Measurements from ENCODE around the gene ZNF581. TPM values are rescaled to one million over a fixed set of nuclear protein-coding genes. Genes with fewer than 3 reads are reported as not detected.

Gene ZNF581
- total and polyA plus RNA-seq, 9 donors = 11.2 to 40.2 (median 34.0) TPM

DNA sequence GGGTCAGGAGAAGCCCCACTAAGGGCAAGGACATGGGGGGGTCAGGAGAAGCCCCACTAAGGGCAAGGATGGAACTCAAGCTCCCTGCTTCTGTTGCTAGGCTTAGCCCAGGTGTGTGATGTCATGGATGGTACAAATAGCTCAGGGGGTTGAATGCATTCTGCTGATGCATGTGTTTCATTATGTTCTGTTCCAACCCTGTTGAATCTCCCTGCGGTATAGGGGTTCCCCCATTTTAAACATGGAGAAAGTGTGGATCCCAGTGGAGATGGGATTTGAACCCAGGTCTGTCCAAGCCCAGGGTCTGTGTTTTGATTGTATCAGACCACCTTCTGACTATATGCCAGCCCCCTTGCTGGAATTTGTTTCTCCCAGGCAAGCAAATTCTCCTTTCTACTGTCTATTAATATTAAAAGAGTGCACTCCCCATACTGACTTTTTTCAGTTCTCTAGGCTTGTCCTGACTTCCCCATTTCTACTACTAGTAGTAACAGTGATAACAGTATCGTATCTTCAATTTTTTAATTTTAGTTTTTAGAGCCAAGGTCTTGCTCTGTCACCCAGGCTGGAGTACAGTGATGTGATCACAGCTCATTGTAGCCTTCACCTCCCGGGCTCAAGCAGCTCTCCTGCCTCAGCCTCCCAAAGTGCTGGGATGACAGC lies 31.3 kb upstream of the ZNF581 start:
- no peaks in the 10 kb centered on the region for H3K36me3 ChIP-seq
- WGBS, 3 donors = 68 to 80% (median 76%) methylated on average over 3 of the region's 3 CpGs
- no peaks in the 10 kb centered on the region for H3K9me3 ChIP-seq
- H3K4me3 ChIP-seq = no peak overlapping the region
- no peak overlapping the region for H3K27ac ChIP-seq
- intact Hi-C loops (cut with DNase I) = no loop called here
- DNase-seq = no peak
- TF ChIP-seq POLR2A (IDR thresholded peaks at IDR 0.05) (no peak), EP300 (IDR thresholded peaks at IDR 0.05) (no peak)
- TF ChIP-seq, protein P1, sequence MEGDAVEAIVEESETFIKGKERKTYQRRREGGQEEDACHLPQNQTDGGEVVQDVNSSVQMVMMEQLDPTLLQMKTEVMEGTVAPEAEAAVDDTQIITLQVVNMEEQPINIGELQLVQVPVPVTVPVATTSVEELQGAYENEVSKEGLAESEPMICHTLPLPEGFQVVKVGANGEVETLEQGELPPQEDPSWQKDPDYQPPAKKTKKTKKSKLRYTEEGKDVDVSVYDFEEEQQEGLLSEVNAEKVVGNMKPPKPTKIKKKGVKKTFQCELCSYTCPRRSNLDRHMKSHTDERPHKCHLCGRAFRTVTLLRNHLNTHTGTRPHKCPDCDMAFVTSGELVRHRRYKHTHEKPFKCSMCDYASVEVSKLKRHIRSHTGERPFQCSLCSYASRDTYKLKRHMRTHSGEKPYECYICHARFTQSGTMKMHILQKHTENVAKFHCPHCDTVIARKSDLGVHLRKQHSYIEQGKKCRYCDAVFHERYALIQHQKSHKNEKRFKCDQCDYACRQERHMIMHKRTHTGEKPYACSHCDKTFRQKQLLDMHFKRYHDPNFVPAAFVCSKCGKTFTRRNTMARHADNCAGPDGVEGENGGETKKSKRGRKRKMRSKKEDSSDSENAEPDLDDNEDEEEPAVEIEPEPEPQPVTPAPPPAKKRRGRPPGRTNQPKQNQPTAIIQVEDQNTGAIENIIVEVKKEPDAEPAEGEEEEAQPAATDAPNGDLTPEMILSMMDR (IDR thresholded peaks at IDR 0.05) = no peak
- H3K27me3 ChIP-seq = no peaks in the 10 kb centered on the region
- H3K4me1 ChIP-seq (ENCODE audit: insufficient read depth) = peaks cover 1% of the 10 kb centered on the region

DNA sequence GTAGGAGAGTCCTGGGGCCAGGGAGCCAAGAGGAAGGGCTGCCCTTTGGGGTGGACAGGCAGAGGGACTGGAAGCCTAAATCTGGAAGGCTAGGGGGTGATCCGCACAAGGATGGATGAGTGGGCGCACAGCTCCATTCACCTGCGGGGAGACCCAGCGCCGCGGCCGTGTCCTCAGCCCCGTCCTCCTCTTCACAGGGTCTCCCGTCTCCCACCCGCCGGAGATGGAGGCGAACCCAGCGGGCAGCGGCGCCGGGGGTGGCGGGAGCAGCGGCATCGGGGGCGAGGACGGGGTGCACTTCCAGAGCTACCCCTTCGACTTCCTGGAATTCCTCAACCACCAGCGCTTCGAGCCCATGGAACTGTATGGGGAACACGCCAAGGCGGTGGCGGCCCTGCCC lies 30.1 kb upstream of the ZNF581 start:
- no peak for DNase-seq
- peaks cover 1% of the 10 kb centered on the region for H3K4me1 ChIP-seq (ENCODE audit: insufficient read depth)
- 90 to 92% (median 92%) methylated on average over 27 of the region's 27 CpGs for WGBS, 3 donors
- no peak overlapping the region for H3K4me3 ChIP-seq
- TF ChIP-seq POLR2A (IDR thresholded peaks at IDR 0.05) (no peak), EP300 (IDR thresholded peaks at IDR 0.05) (no peak)
- TF ChIP-seq, protein P1 (IDR thresholded peaks at IDR 0.05) = no peak
- H3K27ac ChIP-seq = no peak overlapping the region
- H3K27me3 ChIP-seq = no peaks in the 10 kb centered on the region
- H3K9me3 ChIP-seq = no peaks in the 10 kb centered on the region
- no peaks in the 10 kb centered on the region for H3K36me3 ChIP-seq
- intact Hi-C loops (cut with DNase I) = no loop called here

DNA sequence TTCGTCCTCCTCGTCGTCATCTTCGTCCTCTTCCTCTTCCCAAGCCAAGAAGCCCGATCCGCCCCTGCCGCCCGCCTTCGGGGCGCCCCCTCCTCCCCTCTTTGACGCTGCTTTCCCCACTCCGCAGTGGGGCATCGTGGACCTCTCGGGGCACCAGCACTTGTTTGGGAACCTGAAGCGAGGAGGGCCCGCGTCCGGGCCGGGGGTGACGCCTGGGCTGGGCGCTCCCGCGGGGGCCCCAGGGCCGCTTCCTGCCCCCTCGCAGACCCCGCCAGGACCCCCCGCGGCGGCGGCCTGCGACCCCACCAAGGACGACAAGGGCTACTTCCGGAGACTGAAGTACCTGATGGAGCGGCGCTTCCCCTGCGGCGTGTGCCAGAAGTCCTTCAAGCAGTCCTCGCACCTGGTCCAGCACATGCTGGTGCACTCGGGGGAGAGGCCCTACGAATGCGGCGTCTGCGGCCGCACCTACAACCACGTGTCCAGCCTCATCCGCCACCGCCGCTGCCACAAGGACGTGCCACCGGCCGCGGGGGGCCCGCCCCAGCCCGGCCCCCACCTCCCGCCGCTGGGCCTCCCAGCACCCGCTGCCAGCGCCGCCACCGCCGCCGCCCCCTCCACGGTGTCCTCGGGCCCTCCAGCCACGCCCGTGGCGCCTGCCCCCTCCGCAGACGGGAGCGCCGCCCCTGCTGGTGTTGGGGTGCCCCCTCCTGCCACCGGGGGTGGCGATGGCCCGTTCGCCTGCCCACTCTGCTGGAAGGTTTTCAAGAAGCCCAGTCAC lies 29.3 kb upstream of the ZNF581 start:
- Histone ChIP-seq H3K36me3 (no peaks in the 10 kb centered on the region), H3K9me3 (no peaks in the 10 kb centered on the region), H3K27me3 (no peaks in the 10 kb centered on the region), H3K4me3 (no peak overlapping the region), H3K4me1 (ENCODE audit: insufficient read depth) (peaks cover 1% of the 10 kb centered on the region), H3K27ac (no peak overlapping the region)
- intact Hi-C loops (cut with DNase I) = no loop called here
- TF ChIP-seq EP300 (IDR thresholded peaks at IDR 0.05) (no peak), POLR2A (IDR thresholded peaks at IDR 0.05) (no peak)
- TF ChIP-seq, protein P1 (IDR thresholded peaks at IDR 0.05) = no peak
- DNase-seq = no peak
- WGBS, 3 donors = 93 to 94% (median 93%) methylated on average over 65 to 75 of the region's 75 CpGs

DNA sequence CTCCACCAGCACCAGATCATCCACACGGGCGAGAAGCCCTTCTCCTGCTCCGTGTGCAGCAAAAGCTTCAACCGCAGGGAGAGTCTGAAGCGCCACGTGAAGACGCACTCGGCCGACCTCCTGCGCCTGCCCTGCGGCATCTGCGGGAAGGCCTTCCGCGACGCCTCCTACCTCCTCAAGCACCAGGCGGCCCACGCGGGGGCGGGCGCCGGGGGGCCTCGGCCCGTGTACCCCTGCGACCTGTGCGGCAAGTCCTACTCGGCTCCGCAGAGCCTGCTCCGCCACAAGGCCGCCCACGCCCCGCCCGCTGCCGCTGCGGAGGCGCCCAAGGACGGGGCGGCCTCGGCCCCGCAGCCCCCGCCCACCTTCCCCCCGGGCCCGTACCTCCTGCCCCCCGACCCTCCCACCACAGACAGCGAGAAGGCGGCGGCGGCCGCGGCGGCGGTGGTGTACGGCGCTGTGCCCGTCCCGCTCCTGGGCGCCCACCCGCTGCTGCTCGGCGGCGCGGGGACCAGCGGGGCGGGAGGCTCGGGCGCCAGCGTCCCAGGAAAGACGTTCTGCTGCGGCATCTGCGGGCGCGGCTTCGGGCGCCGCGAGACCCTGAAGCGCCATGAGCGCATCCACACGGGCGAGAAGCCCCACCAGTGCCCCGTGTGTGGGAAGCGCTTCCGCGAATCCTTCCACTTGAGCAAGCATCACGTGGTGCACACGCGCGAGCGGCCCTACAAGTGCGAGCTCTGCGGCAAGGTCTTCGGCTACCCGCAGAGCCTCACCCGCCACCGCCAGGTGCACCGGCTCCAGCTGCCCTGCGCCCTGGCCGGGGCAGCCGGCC lies 28.5 kb upstream of the ZNF581 start:
- no peak for TF ChIP-seq POLR2A (IDR thresholded peaks at IDR 0.05)
- TF ChIP-seq, protein P1 (IDR thresholded peaks at IDR 0.05) = no peak
- TF ChIP-seq EP300 (IDR thresholded peaks at IDR 0.05) = no peak
- WGBS, 3 donors = 94 to 96% (median 96%) methylated on average over 85 to 97 of the region's 98 CpGs
- Histone ChIP-seq H3K27ac (no peak overlapping the region), H3K4me1 (ENCODE audit: insufficient read depth) (peaks cover 1% of the 10 kb centered on the region), H3K36me3 (no peaks in the 10 kb centered on the region), H3K27me3 (no peaks in the 10 kb centered on the region), H3K4me3 (no peak overlapping the region), H3K9me3 (no peaks in the 10 kb centered on the region)
- DNase-seq = no peak
- intact Hi-C loops (cut with DNase I) = no loop called here

Measured in ovary (tissue), 9 donors.